Omental fat pad (tissue), 4 donors: ENCODE measurements around the gene RHOB. TPM values are rescaled to one million over a fixed set of nuclear protein-coding genes. Genes with fewer than 3 reads are reported as not detected.
"Not testable (repeated sequence)": the region's sequence is repeated elsewhere in the genome, so short reads cannot be mapped to it uniquely, and the experiment has no call there.

Experiments
- ATAC-seq: fragments of 150-250 bp; one replicate; pipeline ENCODE4 v1.9.1; 2016; ENCODE audit warnings: mild to moderate bottlenecking, moderate library complexity; ENCODE audit not compliant: low FRiP score
- DNase-seq: peaks from one replicate; pipeline ENCODE4 v3.0.0-alpha.2; 2019; ENCODE audit warnings: low spot score
- total RNA-seq, 4 donors: library from RNA; depleted of rRNA; stranded (reverse); fragments of >200 nt; gene quantifications; one replicate each; pipeline ENCODE4 v1.1.0, GENCODE V29; 2016
- TF ChIP-seq, protein P1 (sequence below), 3 donors: fragments of 450-650 bp; IDR thresholded peaks; one replicate each; pipeline ENCODE4 v1.5.1; 2016 to 2017; ENCODE audit warnings: antibody characterized with exemption in 3 of 3, mild to moderate bottlenecking in 3 of 3, moderate library complexity in 2 of 3

The RHOB gene
- total RNA-seq, 4 donors from 2014 or later, result 917 to 1,730 (median 1,246) TPM

DNA sequence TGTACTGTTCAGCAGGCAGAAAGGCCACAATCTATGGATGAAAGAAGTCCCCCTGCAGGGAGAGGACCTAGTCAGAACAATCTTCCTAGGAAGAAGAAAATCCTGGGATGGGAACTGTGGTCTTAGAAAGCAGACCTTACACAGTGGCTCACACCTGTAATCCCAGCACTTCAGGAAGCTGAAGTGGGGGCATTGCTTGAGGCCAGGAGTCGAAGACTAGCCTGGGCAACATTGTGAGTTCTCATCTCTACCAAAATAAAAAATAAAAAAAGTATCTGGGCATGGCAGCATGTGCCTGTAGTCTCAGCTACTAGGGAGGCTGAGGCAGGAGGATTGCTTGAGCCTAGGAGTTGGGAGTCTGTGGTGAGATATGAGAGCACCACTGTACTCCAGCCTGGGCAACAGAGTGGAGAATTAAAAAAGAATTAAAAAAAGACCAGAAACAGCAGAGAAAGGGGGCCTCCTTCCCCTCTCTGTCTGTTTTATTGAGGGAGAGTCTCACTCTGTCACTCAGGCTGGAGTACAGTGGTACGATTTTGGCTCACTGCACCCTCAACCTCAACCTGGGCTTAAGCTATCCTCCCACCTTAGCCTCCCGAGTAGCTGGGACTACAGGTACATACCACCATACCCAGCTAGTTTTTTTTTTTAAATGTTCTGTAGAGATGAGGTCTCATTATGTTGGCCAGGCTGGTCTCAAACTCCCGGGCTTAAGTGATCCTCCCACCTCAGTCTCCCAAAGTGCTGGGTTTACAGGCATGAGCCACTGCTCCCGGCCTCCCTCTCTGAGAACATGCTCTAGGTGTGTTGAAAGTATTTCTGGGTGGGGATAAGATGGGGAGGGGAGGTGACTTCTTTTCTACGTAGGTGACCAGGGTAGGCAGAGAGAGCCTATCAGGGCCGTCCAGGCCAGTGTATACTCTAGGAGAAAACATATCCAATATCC is 7.4 kb downstream of the RHOB start:
- TF ChIP-seq, protein P1, sequence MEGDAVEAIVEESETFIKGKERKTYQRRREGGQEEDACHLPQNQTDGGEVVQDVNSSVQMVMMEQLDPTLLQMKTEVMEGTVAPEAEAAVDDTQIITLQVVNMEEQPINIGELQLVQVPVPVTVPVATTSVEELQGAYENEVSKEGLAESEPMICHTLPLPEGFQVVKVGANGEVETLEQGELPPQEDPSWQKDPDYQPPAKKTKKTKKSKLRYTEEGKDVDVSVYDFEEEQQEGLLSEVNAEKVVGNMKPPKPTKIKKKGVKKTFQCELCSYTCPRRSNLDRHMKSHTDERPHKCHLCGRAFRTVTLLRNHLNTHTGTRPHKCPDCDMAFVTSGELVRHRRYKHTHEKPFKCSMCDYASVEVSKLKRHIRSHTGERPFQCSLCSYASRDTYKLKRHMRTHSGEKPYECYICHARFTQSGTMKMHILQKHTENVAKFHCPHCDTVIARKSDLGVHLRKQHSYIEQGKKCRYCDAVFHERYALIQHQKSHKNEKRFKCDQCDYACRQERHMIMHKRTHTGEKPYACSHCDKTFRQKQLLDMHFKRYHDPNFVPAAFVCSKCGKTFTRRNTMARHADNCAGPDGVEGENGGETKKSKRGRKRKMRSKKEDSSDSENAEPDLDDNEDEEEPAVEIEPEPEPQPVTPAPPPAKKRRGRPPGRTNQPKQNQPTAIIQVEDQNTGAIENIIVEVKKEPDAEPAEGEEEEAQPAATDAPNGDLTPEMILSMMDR (IDR thresholded peaks at IDR 0.05), result no peak
- no peak for ATAC-seq
- DNase-seq, result no peak

GRCh38 chr2:20455076-20455587 is 8.3 kb downstream of the RHOB start:
- TF ChIP-seq, protein P1 (IDR thresholded peaks at IDR 0.05), result no peak
- DNase-seq (no peak), ATAC-seq (no peak)

GRCh38 chr2:20456116-20456571 is 9.3 kb downstream of the RHOB start:
- no peak for ATAC-seq
- TF ChIP-seq, protein P1 (IDR thresholded peaks at IDR 0.05), result no peak
- no peak for DNase-seq

- ATAC-seq (peak; percentile 33), DNase-seq (no peak)
- TF ChIP-seq, protein P1 (IDR thresholded peaks at IDR 0.05), result no peak
Observed at GRCh38 chr2:20456636-20457426, 10.0 kb downstream of the RHOB start.

- DNase-seq (no peak), ATAC-seq (no peak)
- TF ChIP-seq, protein P1 (IDR thresholded peaks at IDR 0.05), result no peak
Observed at GRCh38 chr2:20457661-20458630, 11.1 kb downstream of the RHOB start.

DNA sequence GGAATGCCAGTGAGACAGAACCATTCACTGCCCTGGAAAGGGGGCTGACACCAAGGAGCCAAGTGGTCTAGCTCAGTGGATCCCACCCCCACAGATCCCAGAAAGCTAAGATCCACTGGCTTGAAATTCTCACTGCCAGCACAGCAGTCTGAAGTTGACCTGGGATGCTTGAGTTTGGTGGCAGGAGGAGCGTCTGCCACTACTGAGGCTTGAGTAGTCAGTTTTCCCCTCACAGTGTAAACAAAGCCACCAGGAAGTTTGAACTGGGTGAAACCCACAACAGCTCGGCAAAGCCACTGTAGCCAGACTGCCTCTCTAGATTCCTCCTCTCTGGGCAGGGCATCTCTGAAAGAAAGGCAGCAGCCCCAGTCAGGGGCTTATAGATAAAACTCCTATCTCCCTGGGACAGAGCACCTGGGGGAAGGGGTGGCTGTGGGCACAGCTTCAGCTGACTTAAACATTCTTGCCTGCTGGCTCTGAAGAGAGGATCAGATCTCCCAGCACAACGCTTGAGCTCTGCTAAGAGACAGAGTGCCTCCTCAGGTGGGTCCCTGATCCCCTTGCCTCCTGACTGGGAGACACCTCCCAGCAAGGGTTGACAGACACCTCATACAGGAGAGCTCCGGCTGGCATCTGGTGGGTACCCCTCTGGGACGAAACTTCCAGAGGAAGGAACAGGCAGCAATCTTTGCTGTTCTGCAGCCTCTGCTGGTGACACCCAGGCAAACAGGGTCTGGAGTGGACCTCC is 12.0 kb downstream of the RHOB start:
- ATAC-seq, result not testable (repeated sequence)
- DNase-seq, result peak; percentile 4
